Measurements from ENCODE around the gene JAZF1. TPM values are rescaled to one million over a fixed set of nuclear protein-coding genes. Genes with fewer than 3 reads are reported as not detected.

The JAZF1 gene
- total and polyA plus RNA-seq, 3 donors from 2014 or later, result 38.5 to 51.0 (median 46.4) TPM

- Histone ChIP-seq H3K9me3 (no peaks in the 10 kb centered on the region), H3K27ac (no peak overlapping the region), H3K36me3 (ENCODE audit: low read depth, missing control alignments) (no peaks in the 10 kb centered on the region), H3K27me3 (no peaks in the 10 kb centered on the region), H3K4me3 (no peak overlapping the region), H3K4me1 (no peaks in the 10 kb centered on the region)
- TF ChIP-seq POLR2A (IDR thresholded peaks at IDR 0.05), result no peak
- TF ChIP-seq, protein P1, sequence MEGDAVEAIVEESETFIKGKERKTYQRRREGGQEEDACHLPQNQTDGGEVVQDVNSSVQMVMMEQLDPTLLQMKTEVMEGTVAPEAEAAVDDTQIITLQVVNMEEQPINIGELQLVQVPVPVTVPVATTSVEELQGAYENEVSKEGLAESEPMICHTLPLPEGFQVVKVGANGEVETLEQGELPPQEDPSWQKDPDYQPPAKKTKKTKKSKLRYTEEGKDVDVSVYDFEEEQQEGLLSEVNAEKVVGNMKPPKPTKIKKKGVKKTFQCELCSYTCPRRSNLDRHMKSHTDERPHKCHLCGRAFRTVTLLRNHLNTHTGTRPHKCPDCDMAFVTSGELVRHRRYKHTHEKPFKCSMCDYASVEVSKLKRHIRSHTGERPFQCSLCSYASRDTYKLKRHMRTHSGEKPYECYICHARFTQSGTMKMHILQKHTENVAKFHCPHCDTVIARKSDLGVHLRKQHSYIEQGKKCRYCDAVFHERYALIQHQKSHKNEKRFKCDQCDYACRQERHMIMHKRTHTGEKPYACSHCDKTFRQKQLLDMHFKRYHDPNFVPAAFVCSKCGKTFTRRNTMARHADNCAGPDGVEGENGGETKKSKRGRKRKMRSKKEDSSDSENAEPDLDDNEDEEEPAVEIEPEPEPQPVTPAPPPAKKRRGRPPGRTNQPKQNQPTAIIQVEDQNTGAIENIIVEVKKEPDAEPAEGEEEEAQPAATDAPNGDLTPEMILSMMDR (IDR thresholded peaks at IDR 0.05), result no peak
- WGBS, 2 donors, result 92 to 94% methylated on average over 3 of the region's 3 CpGs
- intact Hi-C loops (cut with DNase I; ENCODE audit: low total_unique reads), result no loop called here
- no peak for DNase-seq
Observed at GRCh38 chr7:27999829-28000228, 180.8 kb downstream of the JAZF1 start.

GRCh38 chr7:27998382-27998781 lies 182.2 kb downstream of the JAZF1 start:
- WGBS, 2 donors, result 43 to 67% methylated on average over 2 of the region's 2 CpGs

GRCh38 chr7:27997188-27997707 lies 183.3 kb downstream of the JAZF1 start:
- Histone ChIP-seq H3K4me3 (no peak overlapping the region), H3K36me3 (ENCODE audit: low read depth, missing control alignments) (no peaks in the 10 kb centered on the region), H3K4me1 (peaks cover 12% of the 10 kb centered on the region), H3K9me3 (no peaks in the 10 kb centered on the region), H3K27me3 (no peaks in the 10 kb centered on the region), H3K27ac (no peak overlapping the region)
- TF ChIP-seq, protein P1 (IDR thresholded peaks at IDR 0.05), result no peak
- no peak for TF ChIP-seq POLR2A (IDR thresholded peaks at IDR 0.05)
- DNase-seq, result no peak
- WGBS, 2 donors, result 80 to 86% methylated on average over 1 of the region's 1 CpG
- intact Hi-C loops (cut with DNase I; ENCODE audit: low total_unique reads), result no loop called here

More at GRCh38 chr7:27998382-27998781, 182.2 kb downstream of the JAZF1 start:
- Histone ChIP-seq H3K4me3 (no peak overlapping the region), H3K36me3 (ENCODE audit: low read depth, missing control alignments) (no peaks in the 10 kb centered on the region), H3K27me3 (no peaks in the 10 kb centered on the region), H3K9me3 (no peaks in the 10 kb centered on the region), H3K4me1 (peaks cover 3% of the 10 kb centered on the region), H3K27ac (no peak overlapping the region)
- DNase-seq, result no peak
- intact Hi-C loops (cut with DNase I; ENCODE audit: low total_unique reads), result no loop called here
- TF ChIP-seq, protein P1 (IDR thresholded peaks at IDR 0.05), result no peak
- TF ChIP-seq POLR2A (IDR thresholded peaks at IDR 0.05), result no peak

DNA sequence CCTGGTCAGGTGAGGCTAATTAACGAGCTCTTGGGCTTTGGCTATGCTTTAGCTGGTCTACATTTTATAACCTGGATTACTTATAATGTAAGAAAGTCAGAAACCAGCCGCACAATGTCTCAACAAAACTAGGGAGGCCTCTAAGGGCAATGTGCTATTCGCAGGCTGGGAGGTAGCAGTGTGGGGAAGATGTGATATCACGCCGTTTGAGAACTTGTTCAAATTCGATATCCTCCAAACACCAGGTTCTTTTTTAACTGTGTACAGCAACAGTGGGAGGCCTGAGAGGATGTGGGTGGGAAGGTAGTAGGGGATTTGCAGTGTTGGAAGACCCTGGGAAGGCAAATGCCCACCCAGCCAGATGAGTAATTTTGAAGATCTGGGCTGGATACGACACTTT lies 184.5 kb downstream of the JAZF1 start:
- H3K9me3 ChIP-seq, result no peaks in the 10 kb centered on the region
- H3K27me3 ChIP-seq, result no peaks in the 10 kb centered on the region
- WGBS, 2 donors, result 81 to 91% methylated on average over 7 of the region's 7 CpGs
- no peak for DNase-seq
- peaks cover 17% of the 10 kb centered on the region for H3K4me1 ChIP-seq
- no peak for TF ChIP-seq POLR2A (IDR thresholded peaks at IDR 0.05)
- TF ChIP-seq, protein P1 (IDR thresholded peaks at IDR 0.05), result no peak
- H3K4me3 ChIP-seq, result no peak overlapping the region
- no peak overlapping the region for H3K27ac ChIP-seq
- H3K36me3 ChIP-seq (ENCODE audit: low read depth, missing control alignments), result no peaks in the 10 kb centered on the region
- intact Hi-C loops (cut with DNase I; ENCODE audit: low total_unique reads), result no loop called here

DNA sequence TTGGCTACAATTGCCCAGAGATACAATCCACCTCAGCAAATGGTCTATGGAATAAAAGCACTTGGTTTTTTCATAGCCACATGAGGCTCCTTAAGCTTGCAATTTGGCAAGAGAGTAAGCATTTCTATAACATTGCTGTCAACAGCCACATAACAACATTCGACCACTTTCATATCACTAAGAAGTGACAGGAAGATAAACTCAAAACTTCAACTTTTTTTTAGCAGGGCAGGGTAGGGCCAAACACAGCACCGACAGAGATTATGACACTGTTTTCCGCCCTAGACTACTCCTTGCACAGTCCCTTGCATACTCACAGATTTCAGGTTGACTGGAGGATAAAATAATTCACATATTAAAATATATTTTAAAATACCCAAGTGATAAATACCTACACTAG lies 185.4 kb downstream of the JAZF1 start:
- Histone ChIP-seq H3K36me3 (ENCODE audit: low read depth, missing control alignments) (no peaks in the 10 kb centered on the region), H3K9me3 (no peaks in the 10 kb centered on the region), H3K4me1 (peaks cover 17% of the 10 kb centered on the region), H3K27ac (no peak overlapping the region), H3K4me3 (no peak overlapping the region), H3K27me3 (no peaks in the 10 kb centered on the region)
- TF ChIP-seq, protein P1 (IDR thresholded peaks at IDR 0.05), result no peak
- no peak for TF ChIP-seq POLR2A (IDR thresholded peaks at IDR 0.05)
- intact Hi-C loops (cut with DNase I; ENCODE audit: low total_unique reads), result no loop called here
- no peak for DNase-seq
- 78 to 81% methylated on average over 3 of the region's 3 CpGs for WGBS, 2 donors

All from testis (tissue), 3 donors.